GM18519 (cell line): ENCODE results near the gene TPST1.
A peak's percentile ranks its signal among the peaks of the same experiment; 100 is the strongest.
"Not testable (repeated sequence)": the region's sequence is repeated elsewhere in the genome, so short reads cannot be mapped to it uniquely, and the experiment has no call there.

Source experiments
- ATAC-seq: cut with Tn5 transposase; IDR thresholded peaks from one replicate; pipeline ENCODE4 v1.9.1; 2021; ENCODE audit warnings: mild to moderate bottlenecking, moderate library complexity; ENCODE audit not compliant: unreplicated experiment, low FRiP score

The TPST1 gene

GRCh38 chr7:66204822-66205740, at the start of gene TPST1:
TSS of gene TPST1 (plus strand) at chr7:66205334. CDS start at chr7:66240426, 35,092 bp downstream.
- ATAC-seq, result peak; percentile 87

DNA sequence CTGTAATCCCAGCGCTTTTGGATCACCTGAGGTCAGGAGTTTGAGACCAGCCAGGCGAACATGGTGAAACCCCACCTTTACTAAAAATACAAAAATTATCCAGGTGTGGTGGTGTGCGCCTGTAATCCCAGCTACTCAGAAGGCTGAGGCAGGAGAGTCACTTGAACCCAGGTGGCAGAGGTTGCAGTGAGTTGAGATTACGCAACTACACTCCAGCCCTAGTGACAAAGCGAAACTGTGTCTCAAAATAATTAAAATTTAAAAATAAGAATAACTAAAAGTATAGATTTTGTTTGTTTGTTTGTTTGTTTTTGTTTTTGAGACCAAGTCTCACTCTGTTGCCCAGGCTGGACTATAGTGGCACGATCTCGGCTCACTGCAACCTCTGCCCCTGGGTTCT, 49.1 kb upstream of the TPST1 start:
- not testable (repeated sequence) for ATAC-seq

- no peak for ATAC-seq
Measured at GRCh38 chr7:66157060-66157459, 48.1 kb upstream of the TPST1 start.

DNA sequence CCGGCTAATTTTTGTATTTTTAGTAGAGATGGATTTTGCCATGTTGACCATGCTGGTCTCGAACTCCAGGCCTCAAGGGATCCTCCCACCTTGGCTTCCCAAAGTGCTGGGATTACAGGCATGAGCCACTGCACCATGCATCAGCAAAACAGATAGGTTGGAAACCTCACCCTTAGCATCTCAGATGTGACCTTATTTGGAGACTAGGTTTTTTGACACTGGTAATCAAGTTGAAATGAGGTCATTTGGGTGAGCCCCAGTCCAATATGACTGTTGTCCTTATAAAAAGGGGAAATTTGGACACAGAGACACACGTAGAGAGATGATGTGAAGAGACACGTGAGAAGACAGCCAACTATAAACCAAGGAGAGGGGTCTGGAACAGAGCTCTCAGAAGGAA, 42.5 kb upstream of the TPST1 start:
- ATAC-seq, result no peak

- no peak for ATAC-seq
Measured at GRCh38 chr7:66163186-66163610, 41.9 kb upstream of the TPST1 start.

DNA sequence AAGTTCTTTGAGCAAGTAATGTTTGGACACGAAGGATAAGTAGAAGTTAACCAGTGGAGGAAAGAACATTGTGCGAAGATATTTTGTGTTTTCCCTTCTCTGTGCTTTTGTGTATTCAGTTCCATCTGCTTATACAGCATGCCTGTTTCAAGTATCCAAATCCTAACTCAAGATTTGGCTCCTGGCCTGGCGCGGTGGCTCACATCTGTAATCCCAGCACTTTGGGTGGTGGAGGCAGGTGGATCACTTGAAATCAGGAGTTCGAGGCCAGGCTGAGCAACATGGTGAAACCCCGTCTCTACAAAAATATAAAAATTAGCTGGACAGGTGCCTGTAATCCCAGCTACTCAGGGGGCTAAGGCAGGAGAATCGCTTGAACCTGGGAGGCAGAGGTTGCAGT, 40.8 kb upstream of the TPST1 start:
- ATAC-seq, result no peak

GRCh38 chr7:66167773-66168387, 37.3 kb upstream of the TPST1 start:
- no peak for ATAC-seq

- ATAC-seq, result no peak
Measured at GRCh38 chr7:66169616-66170015, 35.5 kb upstream of the TPST1 start.

DNA sequence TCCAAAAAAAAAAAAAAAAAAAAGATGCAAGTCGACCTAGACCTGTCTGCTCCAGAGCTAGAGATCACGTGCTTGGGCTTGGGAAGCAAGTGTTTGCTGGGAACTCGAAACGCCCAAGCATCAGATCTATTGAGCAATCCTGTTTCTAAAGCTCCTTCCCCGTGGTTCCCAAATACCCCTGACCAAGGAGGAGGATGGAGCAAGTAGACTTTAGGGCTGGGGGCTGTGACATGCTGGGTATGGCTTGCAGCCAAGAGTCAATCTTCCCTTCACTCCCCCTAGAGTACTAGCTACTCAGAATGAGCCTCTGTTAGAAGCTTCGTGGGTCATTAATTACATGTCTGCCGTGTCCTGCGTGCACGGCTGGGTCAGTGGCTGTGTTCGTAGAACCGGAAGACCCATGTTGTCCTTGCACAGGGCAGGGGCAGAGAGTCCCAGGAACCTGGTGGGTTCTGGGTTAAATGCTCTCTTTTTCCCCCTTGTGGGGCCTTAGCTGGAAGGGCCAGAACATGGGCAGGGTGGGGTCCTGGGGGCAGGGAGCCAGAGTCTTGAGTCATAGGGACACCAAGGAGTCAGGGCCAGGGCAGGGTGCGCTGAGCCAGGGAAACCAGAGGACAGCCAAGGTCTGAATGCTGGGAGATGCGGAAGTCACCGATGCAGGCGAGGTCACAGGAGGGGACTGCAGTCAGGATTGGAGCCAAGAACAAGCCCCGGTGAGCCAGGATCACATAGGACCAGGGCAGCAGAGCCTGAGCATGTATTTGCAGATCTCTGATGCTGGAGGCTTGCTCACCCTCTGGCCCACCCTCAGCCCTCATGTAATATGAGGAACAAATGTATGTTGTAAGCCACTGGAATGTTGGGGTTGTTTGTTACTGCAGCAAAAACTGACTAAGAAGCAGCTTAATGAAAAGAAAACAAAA, 34.6 kb upstream of the TPST1 start:
- no peak for ATAC-seq

GRCh38 chr7:66172536-66173401, 32.4 kb upstream of the TPST1 start:
- ATAC-seq, result not testable (repeated sequence)

- ATAC-seq, result no peak
Measured at GRCh38 chr7:66173856-66174255, 31.3 kb upstream of the TPST1 start.

- not testable (repeated sequence) for ATAC-seq
Measured at GRCh38 chr7:66175006-66175405, 30.1 kb upstream of the TPST1 start.

DNA sequence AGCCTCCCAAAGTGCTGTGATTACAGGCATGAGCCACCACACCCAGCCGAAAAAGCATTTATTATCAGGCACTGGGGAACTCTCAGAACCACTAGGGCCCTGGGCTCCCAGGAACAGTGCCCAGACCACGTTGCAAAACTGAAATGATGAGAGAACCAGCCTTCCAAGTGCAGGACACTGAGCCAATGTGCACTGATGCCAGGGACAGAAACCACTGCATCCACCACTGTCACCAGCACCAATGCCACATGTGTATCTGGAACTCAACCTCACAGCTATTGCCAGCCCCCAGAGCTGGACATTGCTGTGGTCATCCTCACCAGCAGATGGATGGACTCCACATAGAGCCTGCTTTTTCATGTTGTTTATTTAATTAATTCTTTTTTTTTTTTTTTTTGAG, 28.2 kb upstream of the TPST1 start:
- ATAC-seq, result no peak

DNA sequence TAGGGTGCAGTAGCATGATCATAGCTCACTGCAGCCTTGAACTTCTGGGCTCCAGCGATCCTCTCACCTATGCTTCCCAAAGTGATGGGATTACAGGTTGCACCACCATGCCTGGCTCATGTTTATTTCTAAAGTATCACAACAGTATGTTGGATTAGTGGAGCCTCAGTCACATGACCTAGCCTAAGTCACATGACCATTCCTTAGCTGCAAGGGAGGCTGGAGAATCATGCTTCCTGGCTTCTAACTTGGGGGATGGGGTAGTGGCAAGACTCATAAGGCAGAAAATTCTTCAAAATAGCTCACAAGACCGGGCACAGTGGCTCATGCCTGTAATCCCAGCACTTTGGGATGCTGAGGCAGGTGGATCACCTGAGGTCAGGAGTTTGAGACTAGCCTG, 26.9 kb upstream of the TPST1 start:
- ATAC-seq, result no peak

DNA sequence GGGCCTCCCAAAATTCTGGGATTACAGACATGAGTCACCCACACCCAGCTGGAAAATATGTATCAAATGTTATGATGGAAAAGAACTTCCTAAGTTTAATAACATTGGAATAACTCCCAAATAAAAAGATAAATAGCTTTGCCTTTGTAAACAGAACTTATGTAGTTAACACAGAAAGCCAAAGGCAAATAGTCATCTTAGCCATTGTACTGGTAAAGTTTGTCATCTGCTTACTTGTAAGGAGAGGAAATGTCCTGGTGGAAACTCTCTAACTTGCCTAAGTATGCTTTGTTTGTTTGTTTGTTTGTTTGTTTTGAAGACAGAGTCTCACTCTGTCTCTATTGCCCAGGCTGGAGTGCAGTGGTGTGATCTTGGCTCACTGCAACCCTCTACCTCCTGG, 23.8 kb upstream of the TPST1 start:
- no peak for ATAC-seq

- ATAC-seq, result no peak
Measured at GRCh38 chr7:66181845-66182244, 23.3 kb upstream of the TPST1 start.

GRCh38 chr7:66182920-66183319, 22.2 kb upstream of the TPST1 start:
- ATAC-seq, result no peak

DNA sequence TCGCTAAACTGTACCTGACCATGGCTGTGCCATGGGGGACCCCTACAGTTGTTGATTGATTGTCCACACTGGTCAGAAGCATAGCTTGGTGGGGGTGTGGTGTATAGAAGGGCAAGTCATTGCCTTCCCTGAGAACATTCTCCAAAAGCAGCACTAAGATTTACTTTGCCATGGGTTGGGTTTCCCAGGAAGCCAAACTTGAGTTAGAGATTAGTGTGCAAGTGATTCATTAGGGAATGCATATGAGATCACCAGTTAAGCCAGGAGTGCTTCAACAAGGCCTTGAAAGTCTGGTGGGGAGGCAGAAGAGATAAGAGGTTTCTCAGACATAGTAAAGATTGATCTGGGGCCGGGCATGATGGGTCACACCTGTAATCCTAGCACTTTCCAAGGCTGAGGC, 21.4 kb upstream of the TPST1 start:
- ATAC-seq, result no peak

DNA sequence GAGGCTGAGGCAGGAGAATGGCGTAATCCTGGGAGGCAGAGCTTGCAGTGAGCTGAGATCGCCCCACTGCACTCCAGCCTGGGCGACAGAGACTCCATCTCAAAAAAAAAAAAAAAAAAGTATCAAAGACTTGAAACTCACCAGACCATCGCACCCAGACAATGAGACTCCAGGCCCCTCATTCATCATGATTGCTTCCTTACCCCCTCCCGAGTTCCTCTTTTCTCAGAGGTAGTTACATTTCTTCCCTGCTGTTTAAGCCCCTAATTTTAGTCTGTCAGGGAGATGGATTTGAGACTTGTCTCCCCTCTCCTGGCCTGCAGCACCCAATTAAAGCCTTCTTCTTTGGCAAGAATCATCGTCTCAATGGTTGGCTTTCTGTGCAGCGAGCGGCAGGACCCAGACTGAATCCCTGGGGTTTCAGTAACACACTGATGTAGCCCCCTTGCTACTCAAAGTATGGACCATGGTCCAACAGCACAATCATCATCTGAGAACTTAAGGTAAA, 19.4 kb upstream of the TPST1 start:
- no peak for ATAC-seq

DNA sequence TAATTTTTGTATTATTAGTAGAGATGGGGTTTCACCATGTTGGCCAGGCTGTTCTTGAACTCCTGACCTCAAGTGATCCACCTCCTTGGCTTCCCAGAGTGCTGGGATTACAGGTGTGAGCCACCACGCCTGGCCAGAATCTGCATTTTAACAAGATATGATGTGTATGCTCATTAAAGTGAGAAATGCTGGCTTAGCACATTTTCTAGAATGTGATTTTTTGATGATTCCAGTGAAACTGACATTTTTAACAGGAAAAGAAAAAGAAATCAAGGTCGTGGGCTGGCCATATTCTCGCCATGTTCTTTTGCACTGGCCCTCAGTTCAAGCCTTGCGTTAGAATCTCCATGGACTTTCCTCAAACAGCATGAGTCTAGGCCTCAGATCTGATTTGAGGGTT, 18.1 kb upstream of the TPST1 start:
- ATAC-seq, result no peak
